A549 (cell line): Measurements from ENCODE around the gene ARGLU1. TPM values are rescaled to one million over a fixed set of nuclear protein-coding genes. Genes with fewer than 3 reads are reported as not detected.

ENCODE experiments used
- ATAC-seq, 2 experiments: fragments of 200-7000 bp in 1 of 2; fragments of >200 bp in 1 of 2; cut with Nextera tagmentation in 1 of 2; cut with Tn5 transposase in 1 of 2; 3 replicates each; pipeline versions ENCODE4 v1.8.0 to v1.9.1; 2018 to 2020; ENCODE audit warnings: mild to moderate bottlenecking in 1 of 2, moderate library complexity in 1 of 2
- CTCF ChIA-PET: fragments of 300-600 bp; sonication (Branson Sonifier 250); formaldehyde crosslinking; extraction: SDS; loops from one replicate; lab custom pipeline; 2021; ENCODE audit warnings: antibody characterized with exemption, inconsistent platforms; lab: Yijun Ruan, JAX
- POLR2A ChIA-PET: fragments of 350-600 bp; formaldehyde crosslinking; extraction: SDS; loops from one replicate; lab custom pipeline; 2021; ENCODE audit warnings: antibody characterized with exemption, inconsistent platforms; lab: Yijun Ruan, JAX
- DNase-seq, 2 experiments: peaks; one replicate each; pipeline versions ENCODE4 v3.0.0 to v3.0.0-alpha.2; 2011 to 2016; ENCODE audit warnings: low read depth in 1 of 2, low spot score in 1 of 2
- FAIRE-seq: peaks from 2 replicates; lab custom pipeline; 2011; peaks lifted over from hg19 to GRCh38; lab: Jason Lieb, UNC
- H3K27ac ChIP-seq, 2 experiments: fragments of >200 bp; sonication (Bioruptor Twin); formaldehyde crosslinking; 3 replicates each; pipeline ENCODE4 v1.5.1; 2016 to 2017
- H3K4me1 ChIP-seq: fragments of >200 bp; sonication (Bioruptor Twin); formaldehyde crosslinking; 3 replicates; pipeline ENCODE4 v1.6.1; 2016
- H3K4me2 ChIP-seq: fragments of >200 bp; sonication (Bioruptor Twin); formaldehyde crosslinking; 3 replicates; pipeline ENCODE4 v1.6.1; 2016
- H3K4me3 ChIP-seq: fragments of >200 bp; sonication (Bioruptor Twin); formaldehyde crosslinking; 3 replicates; pipeline ENCODE4 v1.5.1; 2016
- H3K9me3 ChIP-seq: fragments of >200 bp; sonication (Bioruptor Twin); formaldehyde crosslinking; 3 replicates; pipeline ENCODE4 v1.6.1; 2016
- CBX2 ChIP-seq: fragments of 200-600 bp; sonication (generic); IDR thresholded peaks from 2 replicates; pipeline ENCODE4 v1.6.1; 2016; ENCODE audit warnings: low read depth, mild to moderate bottlenecking, borderline replicate concordance
- CBX8 ChIP-seq: fragments of 200-600 bp; sonication (generic); IDR thresholded peaks from 2 replicates; pipeline ENCODE4 v1.6.1; 2016
- CEBPB ChIP-seq, 2 experiments: fragments of >200 bp in 1 of 2; sonication (Bioruptor Twin) in 1 of 2; formaldehyde crosslinking in 1 of 2; IDR thresholded peaks; 2 replicates each; pipeline ENCODE4 v1.6.1; 2012 to 2016
- CHD2 ChIP-seq: fragments of 150-350 bp; IDR thresholded peaks from 2 replicates; pipeline ENCODE4 v1.6.1; 2014; ENCODE audit warnings: low read length; ENCODE audit not compliant: partially characterized antibody
- CHD4 ChIP-seq: fragments of 200-600 bp; sonication (generic); IDR thresholded peaks from 2 replicates; pipeline ENCODE4 v1.6.1; 2016; ENCODE audit warnings: antibody characterized with exemption, mild to moderate bottlenecking, borderline replicate concordance
- CTCF ChIP-seq: fragments of >200 bp; sonication (Bioruptor Twin); formaldehyde crosslinking; IDR thresholded peaks from 3 replicates; pipeline ENCODE4 v1.5.1; 2016
- EHF ChIP-seq: fragments of 250-450 bp; sonication (Bioruptor Pico); IDR thresholded peaks from 2 replicates; pipeline ENCODE4 v1.5.0; 2020; ENCODE audit warnings: mild to moderate bottlenecking
- ELK1 ChIP-seq: fragments of 150-350 bp; IDR thresholded peaks from 2 replicates; pipeline ENCODE4 v1.6.1; 2014; ENCODE audit warnings: low read depth, mild to moderate bottlenecking, low read length
- EP300 ChIP-seq, 2 experiments: fragments of >200 bp; sonication (Bioruptor Twin); formaldehyde crosslinking; IDR thresholded peaks; 2 replicates in 1 of 2; 3 replicates in 1 of 2; pipeline ENCODE4 v1.6.1; 2016 to 2017
- ESRRA ChIP-seq: fragments of 150-350 bp; IDR thresholded peaks from 2 replicates; pipeline ENCODE4 v1.6.1; 2014; ENCODE audit warnings: mild to moderate bottlenecking, low read length, borderline replicate concordance
- FOSL2 ChIP-seq, 2 experiments: fragments of 450-650 bp in 1 of 2; fragments of >200 bp in 1 of 2; sonication (Bioruptor Twin) in 1 of 2; formaldehyde crosslinking; IDR thresholded peaks; 2 replicates each; pipeline versions ENCODE4 v1.5.0 to v1.6.1; 2016 to 2020; ENCODE audit warnings: mild to moderate bottlenecking in 1 of 2, moderate library complexity in 1 of 2
- FOXS1 ChIP-seq: fragments of 250-450 bp; sonication (Bioruptor Pico); IDR thresholded peaks from 2 replicates; pipeline ENCODE4 v1.5.0; 2020; ENCODE audit warnings: mild to moderate bottlenecking, moderate library complexity
- GATA3 ChIP-seq: IDR thresholded peaks from 2 replicates; pipeline ENCODE4 v1.6.1; 2012; ENCODE audit warnings: borderline replicate concordance
- HEYL ChIP-seq: fragments of 250-450 bp; sonication (Bioruptor Pico); IDR thresholded peaks from 2 replicates; pipeline ENCODE4 v1.8.0; 2021; ENCODE audit warnings: mild to moderate bottlenecking, moderate library complexity
- HOXA7 ChIP-seq: fragments of 250-450 bp; sonication (Bioruptor Pico); IDR thresholded peaks from 2 replicates; pipeline ENCODE4 v1.5.0; 2020; ENCODE audit warnings: mild to moderate bottlenecking, moderate library complexity
- HOXB5 ChIP-seq: fragments of 250-450 bp; sonication (Bioruptor Pico); IDR thresholded peaks from 2 replicates; pipeline ENCODE4 v1.5.0; 2020; ENCODE audit warnings: mild to moderate bottlenecking, moderate library complexity
- JUN ChIP-seq, 2 experiments: fragments of >200 bp; sonication (Bioruptor Twin); formaldehyde crosslinking; IDR thresholded peaks; 2 replicates in 1 of 2; 3 replicates in 1 of 2; pipeline ENCODE4 v1.6.1; 2016 to 2017
- MAZ ChIP-seq: fragments of 150-350 bp; IDR thresholded peaks from 2 replicates; pipeline ENCODE4 v1.6.1; 2014; ENCODE audit warnings: antibody characterized with exemption, low read depth, low read length, borderline replicate concordance
- PHF8 ChIP-seq: fragments of 200-600 bp; sonication (generic); IDR thresholded peaks from 2 replicates; pipeline ENCODE4 v1.6.1; 2016; ENCODE audit warnings: low read depth, mild to moderate bottlenecking, antibody characterized with exemption, moderate library complexity, borderline replicate concordance
- SMC3 ChIP-seq: fragments of >200 bp; sonication (Bioruptor Twin); formaldehyde crosslinking; IDR thresholded peaks from 3 replicates; pipeline ENCODE4 v1.6.1; 2018; ENCODE audit warnings: inconsistent platforms
- TFCP2L1 ChIP-seq: fragments of 250-450 bp; sonication (Bioruptor Pico); IDR thresholded peaks from 2 replicates; pipeline ENCODE4 v1.5.0; 2021; ENCODE audit warnings: mild to moderate bottlenecking
- TP53 ChIP-seq: fragments of 250-450 bp; sonication (Bioruptor Pico); IDR thresholded peaks from 2 replicates; pipeline ENCODE4 v1.5.0; 2021; ENCODE audit warnings: mild to moderate bottlenecking, moderate library complexity
- ZC3H11A ChIP-seq: fragments of 450-650 bp; IDR thresholded peaks from 2 replicates; pipeline ENCODE4 v1.6.1; 2014; ENCODE audit warnings: antibody characterized with exemption, mild to moderate bottlenecking
- ZFP36 ChIP-seq: fragments of 450-650 bp; IDR thresholded peaks from 2 replicates; pipeline ENCODE4 v1.6.1; 2014; ENCODE audit warnings: borderline replicate concordance; ENCODE audit not compliant: partially characterized antibody
- WGBS: methylation state at CpG from one replicate; pipeline ENCODE4 v1.1.6; 2017; ENCODE audit errors: missing lambda C conversion rate; 5-methylcytosine and 5-hydroxymethylcytosine counted together
- polyA plus RNA-seq, 4 experiments: library from polyadenylated mRNA; depleted of rRNA in 3 of 4; stranded (reverse); fragments of >200 nt; fragmentation: RNase III in 1 of 4; extraction: RNeasy Plus Mini Kit Qiagen cat#74134 plus additional on column Dnase treatment in 1 of 4; gene quantifications; 2 replicates in 3 of 4; 3 replicates in 1 of 4; pipeline ENCODE4 v1.2.3, GENCODE V29; 2011 to 2017
- TF ChIP-seq, protein P1 (sequence below): fragments of >200 bp; sonication (Bioruptor Twin); formaldehyde crosslinking; IDR thresholded peaks from 2 replicates; pipeline ENCODE4 v1.6.1; 2016
- TF ChIP-seq, protein P2 (sequence below): fragments of 250-450 bp; sonication (Bioruptor Pico); IDR thresholded peaks from 2 replicates; pipeline ENCODE4 v1.5.0; 2020; ENCODE audit warnings: low read depth, mild to moderate bottlenecking, moderate library complexity
- TF ChIP-seq, protein P3 (sequence below): fragments of 250-450 bp; sonication (Bioruptor Pico); IDR thresholded peaks from 2 replicates; pipeline ENCODE4 v1.5.0; 2021; ENCODE audit warnings: mild to moderate bottlenecking, moderate library complexity, borderline replicate concordance
- TF ChIP-seq, protein P4 (sequence below): IDR thresholded peaks from 2 replicates; pipeline ENCODE4 v1.6.1; 2012

Gene ARGLU1
- polyA plus RNA-seq, 2 of the 4 experiments (the other 2 are of a cell fraction), result 67.2 to 137 TPM

DNA sequence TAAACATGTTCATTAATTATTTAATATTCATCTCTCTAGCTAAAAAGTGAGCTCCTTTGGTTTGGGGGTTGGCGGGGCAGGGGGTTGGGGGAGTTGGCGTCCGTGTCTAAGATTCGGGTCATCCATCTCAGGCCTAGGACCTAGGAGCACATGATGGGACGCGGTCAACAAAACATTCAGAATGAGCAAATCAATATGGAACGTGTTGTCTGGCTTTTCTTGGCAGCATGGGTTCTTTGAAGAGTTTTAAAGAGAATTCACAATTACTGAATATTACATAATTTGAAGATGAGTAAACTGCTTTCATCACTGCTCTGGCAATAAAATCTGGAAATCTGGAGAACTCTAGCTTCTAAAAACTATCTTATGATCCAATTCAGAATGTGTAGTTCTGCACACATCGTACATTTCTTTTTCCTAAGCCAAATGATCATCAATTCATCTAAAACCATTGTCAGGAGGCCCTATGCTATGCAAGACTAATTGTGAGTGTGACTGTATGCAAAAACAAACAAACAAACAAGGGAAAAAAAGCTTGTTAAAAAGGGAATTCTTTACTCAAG lies 5.4 kb upstream of the ARGLU1 start:
- no peak for TF ChIP-seq FOXS1 (CRISPR knock-in tag)
- TF ChIP-seq, protein P1, sequence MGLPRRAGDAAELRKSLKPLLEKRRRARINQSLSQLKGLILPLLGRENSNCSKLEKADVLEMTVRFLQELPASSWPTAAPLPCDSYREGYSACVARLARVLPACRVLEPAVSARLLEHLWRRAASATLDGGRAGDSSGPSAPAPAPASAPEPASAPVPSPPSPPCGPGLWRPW, result no peak
- TF ChIP-seq, protein P2, sequence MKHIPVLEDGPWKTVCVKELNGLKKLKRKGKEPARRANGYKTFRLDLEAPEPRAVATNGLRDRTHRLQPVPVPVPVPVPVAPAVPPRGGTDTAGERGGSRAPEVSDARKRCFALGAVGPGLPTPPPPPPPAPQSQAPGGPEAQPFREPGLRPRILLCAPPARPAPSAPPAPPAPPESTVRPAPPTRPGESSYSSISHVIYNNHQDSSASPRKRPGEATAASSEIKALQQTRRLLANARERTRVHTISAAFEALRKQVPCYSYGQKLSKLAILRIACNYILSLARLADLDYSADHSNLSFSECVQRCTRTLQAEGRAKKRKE (CRISPR knock-in tag), result no peak
- TF ChIP-seq CBX2, result no peak
- TF ChIP-seq TP53 (CRISPR knock-in tag), result no peak
- TF ChIP-seq ESRRA, result no peak
- no peak for TF ChIP-seq CHD2
- TF ChIP-seq HOXA7 (CRISPR knock-in tag), result no peak
- TF ChIP-seq ZFP36, result no peak
- TF ChIP-seq EHF (CRISPR knock-in tag), result no peak
- TF ChIP-seq CBX8, result no peak
- TF ChIP-seq MAZ, result no peak
- TF ChIP-seq HEYL (CRISPR knock-in tag), result no peak
- TF ChIP-seq CTCF, result no peak
- TF ChIP-seq EP300 (IDR thresholded peaks at IDR 0.05), result no peak
- TF ChIP-seq, protein P3, sequence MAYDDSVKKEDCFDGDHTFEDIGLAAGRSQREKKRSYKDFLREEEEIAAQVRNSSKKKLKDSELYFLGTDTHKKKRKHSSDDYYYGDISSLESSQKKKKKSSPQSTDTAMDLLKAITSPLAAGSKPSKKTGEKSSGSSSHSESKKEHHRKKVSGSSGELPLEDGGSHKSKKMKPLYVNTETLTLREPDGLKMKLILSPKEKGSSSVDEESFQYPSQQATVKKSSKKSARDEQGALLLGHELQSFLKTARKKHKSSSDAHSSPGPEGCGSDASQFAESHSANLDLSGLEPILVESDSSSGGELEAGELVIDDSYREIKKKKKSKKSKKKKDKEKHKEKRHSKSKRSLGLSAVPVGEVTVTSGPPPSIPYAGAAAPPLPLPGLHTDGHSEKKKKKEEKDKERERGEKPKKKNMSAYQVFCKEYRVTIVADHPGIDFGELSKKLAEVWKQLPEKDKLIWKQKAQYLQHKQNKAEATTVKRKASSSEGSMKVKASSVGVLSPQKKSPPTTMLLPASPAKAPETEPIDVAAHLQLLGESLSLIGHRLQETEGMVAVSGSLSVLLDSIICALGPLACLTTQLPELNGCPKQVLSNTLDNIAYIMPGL, result no peak
- TF ChIP-seq, all 56 proteins: peak for 0
- FAIRE-seq (no peak), DNase-seq (no peak), ATAC-seq (no peak)
- Histone ChIP-seq H3K27ac (no peak overlapping the region), H3K4me1 (peaks cover 10% of the 10 kb centered on the region; the same call in 2 of the 3 replicates), H3K9me3 (no peaks in the 10 kb centered on the region), H3K4me3 (no peak overlapping the region), H3K4me2 (no peak overlapping the region)
- 91% methylated on average over 8 of the region's 8 CpGs for whole genome bisulfite sequencing
- ChIA-PET POLR2A (no interaction called here), CTCF (no interaction called here)

DNA sequence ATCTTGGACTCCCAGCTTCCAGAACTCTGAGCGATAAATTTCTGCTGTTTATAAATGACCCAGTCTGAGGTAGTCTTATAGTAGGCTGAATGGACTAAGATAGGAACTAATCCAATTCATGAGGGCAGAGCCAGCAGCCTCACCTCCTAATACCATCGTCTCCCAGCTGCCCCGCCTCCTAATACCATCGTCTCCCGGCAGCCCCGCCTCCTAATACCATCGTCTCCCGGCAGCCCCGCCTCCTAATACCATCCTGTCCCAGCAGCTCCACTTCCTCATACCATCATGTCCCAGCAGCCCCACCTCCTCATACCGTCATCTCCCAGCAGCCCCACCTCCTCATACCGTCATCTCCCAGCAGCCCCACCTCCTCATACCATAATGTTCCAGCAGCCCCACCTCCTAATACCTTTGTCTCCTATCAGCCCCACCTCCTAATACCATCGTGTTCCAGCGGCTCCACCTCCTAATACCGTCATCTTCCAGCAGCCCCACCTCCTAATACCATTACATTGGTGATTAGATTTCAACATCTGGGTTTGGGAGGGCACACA lies 2.4 kb upstream of the ARGLU1 start:
- H3K9me3 ChIP-seq, result no peaks in the 10 kb centered on the region
- peak overlapping the region; percentile 88 for H3K4me2 ChIP-seq
- FAIRE-seq (no peak), DNase-seq (peak; percentile 52 to 91), ATAC-seq (peak; percentile 82 to 98)
- peak overlapping the region; percentile 36 for H3K4me3 ChIP-seq
- CTCF ChIA-PET, result interaction anchor here (0.7 kb wide), 1 partner anchor 51 kb away, joined by 3 read pairs; no protein-coding TSS in a partner anchor
- 6% methylated on average over 14 of the region's 14 CpGs for WGBS
- POLR2A ChIA-PET, result no interaction called here
- H3K27ac ChIP-seq, result peak overlapping the region; percentile 54 to 76; a peak in 5 of 6 replicates
- H3K4me1 ChIP-seq, result peaks cover 20% of the 10 kb centered on the region
- TF ChIP-seq PHF8 (no peak), ELK1 (no peak), TFCP2L1 (CRISPR knock-in tag) (no peak), HOXB5 (no peak), FOSL2 (IDR thresholded peaks at IDR 0.05) (no peak), FOSL2 (CRISPR knock-in tag; IDR thresholded peaks at IDR 0.05) (no peak), EHF (CRISPR knock-in tag) (no peak), CEBPB (IDR thresholded peaks at IDR 0.05) (no peak), SMC3 (no peak), CBX2 (no peak), JUN (IDR thresholded peaks at IDR 0.05) (no peak), GATA3 (no peak), CHD2 (no peak), ZC3H11A (no peak), CHD4 (no peak)
- TF ChIP-seq, protein P4, sequence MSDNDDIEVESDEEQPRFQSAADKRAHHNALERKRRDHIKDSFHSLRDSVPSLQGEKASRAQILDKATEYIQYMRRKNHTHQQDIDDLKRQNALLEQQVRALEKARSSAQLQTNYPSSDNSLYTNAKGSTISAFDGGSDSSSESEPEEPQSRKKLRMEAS, result no peak
